C4-2B (cell line): ENCODE data around the gene TRIM54.

Source experiments
- CTCF ChIP-seq: fragments of 450-650 bp; conservative IDR thresholded peaks from 2 replicates; pipeline ENCODE4 v1.5.1; 2017; ENCODE audit warnings: mild to moderate bottlenecking
- ZFX ChIP-seq: fragments of 450-650 bp; IDR thresholded peaks from 2 replicates; pipeline ENCODE4 v1.6.1; 2017

DNA sequence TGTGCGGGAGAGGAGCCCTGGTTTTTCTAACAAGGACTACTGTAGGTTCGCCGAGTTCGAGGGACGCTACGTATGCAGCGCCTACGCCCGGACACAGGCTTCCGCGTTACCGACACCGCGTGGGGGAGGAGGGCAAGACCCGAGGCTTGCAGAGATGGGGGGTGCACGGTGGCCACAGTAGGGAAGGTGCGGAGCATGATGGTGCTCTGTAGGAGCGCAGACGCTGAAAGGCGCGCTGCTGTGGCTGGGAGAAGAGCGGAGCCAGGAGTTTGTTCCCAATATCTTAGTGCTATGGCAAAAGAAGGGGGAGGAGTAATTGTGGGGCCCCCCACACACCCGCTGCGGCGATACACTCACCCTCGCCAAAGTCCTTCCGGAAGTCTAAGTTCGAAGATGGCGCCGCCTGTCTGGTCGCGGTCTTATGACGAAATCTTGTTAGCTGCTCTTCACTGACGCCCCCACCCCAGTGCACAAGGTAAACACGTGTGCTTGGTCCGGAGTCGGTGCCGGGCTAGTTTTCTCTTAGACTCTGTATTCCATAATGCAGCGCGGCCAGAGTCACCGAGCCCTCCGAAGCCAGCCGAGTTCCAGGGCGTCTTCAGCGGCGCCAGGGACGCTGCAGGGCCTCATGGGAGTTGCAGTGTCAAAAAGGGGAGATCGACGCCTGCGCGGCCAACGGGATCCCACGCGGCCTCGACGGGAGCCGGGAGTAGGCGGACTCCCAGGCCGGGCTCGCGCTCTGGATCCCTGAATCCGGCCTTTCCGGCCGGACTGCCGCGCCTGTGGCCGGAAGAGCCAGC lies 74.4 kb downstream of the TRIM54 start, which contains the start of gene GTF3C2:
- no peak for TF ChIP-seq CTCF
- no peak for TF ChIP-seq ZFX
